Panc1 (cell line): ENCODE results near the gene FNIP2. TPM values are rescaled to one million over a fixed set of nuclear protein-coding genes. Genes with fewer than 3 reads are reported as not detected.

ENCODE experiments used
- ATAC-seq: fragments of 200-7000 bp; cut with Tn5 transposase; 2 replicates; pipeline ENCODE4 v1.9.1; 2020; ENCODE audit warnings: mild to moderate bottlenecking, moderate library complexity
- BruUV-seq: library from RNA; stranded (reverse); fragments of 400-500 nt; replicated peaks from 2 replicates; lab custom pipeline; 2021; lab: Mats Ljungman, UMichigan
- CTCF ChIA-PET: fragments of 300-600 bp; sonication (Branson Sonifier 250); formaldehyde crosslinking; loops from one replicate; lab custom pipeline; 2022; ENCODE audit warnings: antibody characterized with exemption; lab: Charles Lee
- POLR2A ChIA-PET: fragments of 300-600 bp; sonication (Branson Sonifier 250); formaldehyde crosslinking; loops from one replicate; lab custom pipeline; 2022; ENCODE audit warnings: antibody characterized with exemption; lab: Charles Lee
- DNase-seq: peaks from one replicate; pipeline ENCODE4 v3.0.0-alpha.2; 2010; ENCODE audit warnings: low read depth, low spot score
- H3K27ac ChIP-seq: 2 replicates; pipeline ENCODE4 v1.5.1; 2011; ENCODE audit warnings: mild to moderate bottlenecking, low read length, inconsistent platforms
- H3K27me3 ChIP-seq: fragments of 200-500 bp; sonication (Bioruptor generic); 2 replicates; pipeline ENCODE4 v1.6.0; 2014; ENCODE audit warnings: low read length, inconsistent platforms; ENCODE audit not compliant: control insufficient read depth, insufficient read depth
- H3K36me3 ChIP-seq: fragments of 200-500 bp; sonication (Bioruptor generic); 2 replicates; pipeline ENCODE4 v1.5.1; 2014; ENCODE audit warnings: inconsistent platforms, mild to moderate bottlenecking, low read length, moderate library complexity; ENCODE audit not compliant: control insufficient read depth, insufficient read depth
- H3K4me1 ChIP-seq: 2 replicates; pipeline ENCODE4 v1.5.1; 2011; ENCODE audit warnings: inconsistent platforms, mild to moderate bottlenecking, low read length, moderate library complexity; ENCODE audit not compliant: control insufficient read depth, insufficient read depth
- H3K4me3 ChIP-seq, 2 experiments: 2 replicates each; pipeline ENCODE4 v1.5.1; 2011 to 2012; ENCODE audit warnings: low read depth in 2 of 2, low read length in 2 of 2, mild to moderate bottlenecking in 2 of 2, inconsistent platforms in 1 of 2, moderate library complexity in 1 of 2
- H3K9me3 ChIP-seq: fragments of 200-500 bp; sonication (Bioruptor generic); 2 replicates; pipeline ENCODE4 v1.5.1; 2014; ENCODE audit warnings: low read depth, mild to moderate bottlenecking, inconsistent platforms, low read length, moderate library complexity; ENCODE audit not compliant: control insufficient read depth, insufficient read depth
- POLR2AphosphoS5 ChIP-seq: IDR thresholded peaks from 2 replicates; pipeline ENCODE4 v1.6.1; 2012; ENCODE audit warnings: mild to moderate bottlenecking, low read depth, low read length, moderate library complexity
- SIN3A ChIP-seq: IDR thresholded peaks from 2 replicates; pipeline ENCODE4 v1.6.1; 2012; ENCODE audit warnings: low read depth, mild to moderate bottlenecking, low read length, moderate library complexity, borderline replicate concordance; ENCODE audit not compliant: insufficient read depth
- TCF7L2 ChIP-seq: IDR thresholded peaks from 2 replicates; pipeline ENCODE4 v1.6.1; 2011; ENCODE audit warnings: mild to moderate bottlenecking, low read depth, low read length, inconsistent platforms
- in situ Hi-C: cut with HindIII; loops from 2 replicates; pipeline ENCODE4 v1.10.0; 2016; ENCODE audit warnings: low sequenced_read_pairs, low pct_unique_long_range_greater_than_20kb
- intact Hi-C: fragments of 100-400 bp; cut with micrococcal nuclease; formaldehyde crosslinking; loops from one replicate; pipeline ENCODE4 v1.10.0; 2022; ENCODE audit not compliant: unreplicated experiment
- total RNA-seq: library from RNA; stranded (reverse); gene quantifications from one replicate; pipeline ENCODE4 v1.2.1, GENCODE V29; 2021; ENCODE audit not compliant: unreplicated experiment
- TF ChIP-seq, protein P1 (sequence below), 2 experiments: IDR thresholded peaks; 2 replicates each; pipeline ENCODE4 v1.6.1; 2011 to 2012; ENCODE audit warnings: low read depth in 2 of 2, control low read depth in 1 of 2, low read length in 1 of 2, mild to moderate bottlenecking in 1 of 2, moderate library complexity in 1 of 2; ENCODE audit not compliant: insufficient read depth in 1 of 2
- TF ChIP-seq, protein P2 (sequence below): fragments of 450-650 bp; IDR thresholded peaks from 2 replicates; pipeline ENCODE4 v1.5.1; 2017; ENCODE audit warnings: mild to moderate bottlenecking

Gene FNIP2
- total RNA-seq, 1 experiment from 2014 or later, result 17.7 TPM

DNA sequence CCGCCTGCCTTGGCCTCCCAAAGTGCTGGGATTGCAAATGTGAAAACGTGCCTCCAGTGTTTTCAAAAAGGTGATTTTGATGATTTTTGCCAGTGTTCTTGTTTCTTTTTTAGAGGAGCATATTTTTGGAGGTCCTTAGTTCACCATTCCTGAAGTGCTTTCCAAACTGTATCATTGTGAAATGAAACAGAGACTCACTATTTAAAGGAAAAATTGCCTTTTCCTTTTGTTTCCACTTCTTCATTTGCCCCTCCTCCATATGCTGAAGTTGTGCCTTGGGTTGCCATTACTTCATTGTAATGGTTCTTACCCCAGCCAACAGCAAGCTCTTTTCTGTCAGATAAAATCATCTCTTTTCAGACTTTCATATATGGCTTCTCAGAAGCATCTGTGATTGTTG lies 164.4 kb downstream of the FNIP2 start:
- Histone ChIP-seq H3K4me1 (no peaks in the 10 kb centered on the region), H3K9me3 (no peaks in the 10 kb centered on the region), H3K27ac (no peak overlapping the region), H3K36me3 (no peaks in the 10 kb centered on the region), H3K27me3 (no peaks in the 10 kb centered on the region), H3K4me3 (no peak overlapping the region)
- CTCF ChIA-PET, result no interaction called here
- DNase-seq (no peak), ATAC-seq (no peak)
- no TSS peak for BruUV-seq
- in situ Hi-C loops, result no loop called here
- intact Hi-C loops, result no loop called here
- TF ChIP-seq, protein P1, sequence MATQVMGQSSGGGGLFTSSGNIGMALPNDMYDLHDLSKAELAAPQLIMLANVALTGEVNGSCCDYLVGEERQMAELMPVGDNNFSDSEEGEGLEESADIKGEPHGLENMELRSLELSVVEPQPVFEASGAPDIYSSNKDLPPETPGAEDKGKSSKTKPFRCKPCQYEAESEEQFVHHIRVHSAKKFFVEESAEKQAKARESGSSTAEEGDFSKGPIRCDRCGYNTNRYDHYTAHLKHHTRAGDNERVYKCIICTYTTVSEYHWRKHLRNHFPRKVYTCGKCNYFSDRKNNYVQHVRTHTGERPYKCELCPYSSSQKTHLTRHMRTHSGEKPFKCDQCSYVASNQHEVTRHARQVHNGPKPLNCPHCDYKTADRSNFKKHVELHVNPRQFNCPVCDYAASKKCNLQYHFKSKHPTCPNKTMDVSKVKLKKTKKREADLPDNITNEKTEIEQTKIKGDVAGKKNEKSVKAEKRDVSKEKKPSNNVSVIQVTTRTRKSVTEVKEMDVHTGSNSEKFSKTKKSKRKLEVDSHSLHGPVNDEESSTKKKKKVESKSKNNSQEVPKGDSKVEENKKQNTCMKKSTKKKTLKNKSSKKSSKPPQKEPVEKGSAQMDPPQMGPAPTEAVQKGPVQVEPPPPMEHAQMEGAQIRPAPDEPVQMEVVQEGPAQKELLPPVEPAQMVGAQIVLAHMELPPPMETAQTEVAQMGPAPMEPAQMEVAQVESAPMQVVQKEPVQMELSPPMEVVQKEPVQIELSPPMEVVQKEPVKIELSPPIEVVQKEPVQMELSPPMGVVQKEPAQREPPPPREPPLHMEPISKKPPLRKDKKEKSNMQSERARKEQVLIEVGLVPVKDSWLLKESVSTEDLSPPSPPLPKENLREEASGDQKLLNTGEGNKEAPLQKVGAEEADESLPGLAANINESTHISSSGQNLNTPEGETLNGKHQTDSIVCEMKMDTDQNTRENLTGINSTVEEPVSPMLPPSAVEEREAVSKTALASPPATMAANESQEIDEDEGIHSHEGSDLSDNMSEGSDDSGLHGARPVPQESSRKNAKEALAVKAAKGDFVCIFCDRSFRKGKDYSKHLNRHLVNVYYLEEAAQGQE (IDR thresholded peaks at IDR 0.05; ENCODE audit: insufficient read depth in 1 of 2, low read depth in 2 of 2, low read length in 1 of 2), result no peak
- TF ChIP-seq, protein P2, sequence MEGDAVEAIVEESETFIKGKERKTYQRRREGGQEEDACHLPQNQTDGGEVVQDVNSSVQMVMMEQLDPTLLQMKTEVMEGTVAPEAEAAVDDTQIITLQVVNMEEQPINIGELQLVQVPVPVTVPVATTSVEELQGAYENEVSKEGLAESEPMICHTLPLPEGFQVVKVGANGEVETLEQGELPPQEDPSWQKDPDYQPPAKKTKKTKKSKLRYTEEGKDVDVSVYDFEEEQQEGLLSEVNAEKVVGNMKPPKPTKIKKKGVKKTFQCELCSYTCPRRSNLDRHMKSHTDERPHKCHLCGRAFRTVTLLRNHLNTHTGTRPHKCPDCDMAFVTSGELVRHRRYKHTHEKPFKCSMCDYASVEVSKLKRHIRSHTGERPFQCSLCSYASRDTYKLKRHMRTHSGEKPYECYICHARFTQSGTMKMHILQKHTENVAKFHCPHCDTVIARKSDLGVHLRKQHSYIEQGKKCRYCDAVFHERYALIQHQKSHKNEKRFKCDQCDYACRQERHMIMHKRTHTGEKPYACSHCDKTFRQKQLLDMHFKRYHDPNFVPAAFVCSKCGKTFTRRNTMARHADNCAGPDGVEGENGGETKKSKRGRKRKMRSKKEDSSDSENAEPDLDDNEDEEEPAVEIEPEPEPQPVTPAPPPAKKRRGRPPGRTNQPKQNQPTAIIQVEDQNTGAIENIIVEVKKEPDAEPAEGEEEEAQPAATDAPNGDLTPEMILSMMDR, result no peak
- TF ChIP-seq SIN3A (no peak), POLR2AphosphoS5 (no peak), TCF7L2 (no peak)
- POLR2A ChIA-PET, result no interaction called here

DNA sequence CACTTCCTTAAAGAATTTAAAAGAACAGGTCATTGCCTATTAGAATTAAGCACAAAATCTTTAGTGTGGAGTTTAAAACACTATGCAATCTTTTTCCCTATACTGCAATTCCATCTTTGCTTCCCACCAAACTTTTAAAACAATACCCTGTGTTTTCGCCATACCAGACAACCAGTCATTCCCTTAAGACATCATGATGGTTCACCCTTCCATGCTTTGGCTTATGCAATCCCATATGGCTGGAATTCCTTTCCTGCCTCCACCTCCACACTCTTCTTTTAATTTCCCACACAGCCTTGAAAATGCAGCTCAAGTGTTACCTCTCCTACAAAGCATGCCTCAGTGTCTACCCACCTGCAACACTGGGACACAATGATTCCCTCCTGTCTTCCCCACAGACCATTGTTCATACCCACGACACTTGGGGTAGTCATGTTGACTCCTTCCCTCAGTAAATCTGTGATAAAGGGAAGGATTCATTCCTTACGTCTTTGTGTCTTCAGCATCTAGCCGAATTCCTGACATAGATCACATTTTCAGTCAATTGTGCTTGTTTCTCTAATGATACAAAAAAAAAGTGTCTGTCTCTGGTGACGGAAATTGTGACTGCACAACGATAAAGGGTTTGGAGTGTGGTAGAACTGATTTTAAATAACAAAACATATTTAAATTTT lies 166.3 kb downstream of the FNIP2 start:
- CTCF ChIA-PET, result no interaction called here
- no peak for DNase-seq

More for the DNA sequence above, 166.3 kb downstream of the FNIP2 start:
- Histone ChIP-seq H3K27me3 (no peaks in the 10 kb centered on the region), H3K36me3 (no peaks in the 10 kb centered on the region), H3K27ac (no peak overlapping the region), H3K9me3 (no peaks in the 10 kb centered on the region), H3K4me3 (no peak overlapping the region), H3K4me1 (no peaks in the 10 kb centered on the region)
- in situ Hi-C loops (no loop called here), intact Hi-C loops (no loop called here)
- TF ChIP-seq POLR2AphosphoS5 (no peak), SIN3A (no peak), TCF7L2 (no peak)
- TF ChIP-seq, protein P2, result no peak
- TF ChIP-seq, protein P1 (IDR thresholded peaks at IDR 0.05; ENCODE audit: insufficient read depth in 1 of 2, low read depth in 2 of 2, low read length in 1 of 2), result no peak
- POLR2A ChIA-PET, result no interaction called here
- ATAC-seq, result no peak
- no TSS peak for BruUV-seq
